Glutamatergic neuron (in vitro differentiated cells): Measurements from ENCODE around the gene EML6. TPM values are rescaled to one million over a fixed set of nuclear protein-coding genes. Genes with fewer than 3 reads are reported as not detected.

Experiments used
- DNase-seq: peaks from one replicate; pipeline ENCODE4 v3.0.0; 2022
- H3K27ac Mint-ChIP-seq: one replicate; pipeline ENCODE4 v1.8.0; 2020; ENCODE audit warnings: mild to moderate bottlenecking, mixed read lengths, inconsistent platforms; ENCODE audit not compliant: unreplicated experiment
- H3K27me3 Mint-ChIP-seq: one replicate; pipeline ENCODE4 v1.8.0; 2020; ENCODE audit warnings: mild to moderate bottlenecking, moderate library complexity, mixed read lengths, inconsistent platforms; ENCODE audit not compliant: unreplicated experiment
- H3K36me3 Mint-ChIP-seq: one replicate; pipeline ENCODE4 v1.8.0; 2020; ENCODE audit warnings: mild to moderate bottlenecking, mixed read lengths, inconsistent platforms; ENCODE audit not compliant: unreplicated experiment
- H3K4me1 Mint-ChIP-seq: one replicate; pipeline ENCODE4 v1.8.0; 2020; ENCODE audit warnings: mild to moderate bottlenecking, low read depth, mixed read lengths, inconsistent platforms; ENCODE audit not compliant: unreplicated experiment
- H3K4me3 Mint-ChIP-seq: one replicate; pipeline ENCODE4 v1.8.0; 2020; ENCODE audit warnings: mild to moderate bottlenecking, mixed read lengths, inconsistent platforms; ENCODE audit not compliant: unreplicated experiment
- H3K9me3 Mint-ChIP-seq: one replicate; pipeline ENCODE4 v1.8.0; 2020; ENCODE audit warnings: mild to moderate bottlenecking, moderate library complexity, mixed read lengths, inconsistent platforms; ENCODE audit not compliant: unreplicated experiment
- total RNA-seq: library from RNA; stranded (reverse); fragmentation: NEBNext Ultra II Directional; extraction: Animal tissue kit (Norgen Biotek cat#: 25700); gene quantifications from one replicate; pipeline ENCODE4 v1.2.1, GENCODE V29; 2021; ENCODE audit not compliant: unreplicated experiment
- TF ChIP-seq, protein P1 (sequence below): fragments of 200-600 bp; sonication (generic); IDR thresholded peaks from one replicate; pipeline ENCODE4 v1.5.0; 2021; ENCODE audit not compliant: partially characterized antibody, unreplicated experiment

Gene EML6
- total RNA-seq, 1 donor from 2014 or later, result 0.91 TPM

DNA sequence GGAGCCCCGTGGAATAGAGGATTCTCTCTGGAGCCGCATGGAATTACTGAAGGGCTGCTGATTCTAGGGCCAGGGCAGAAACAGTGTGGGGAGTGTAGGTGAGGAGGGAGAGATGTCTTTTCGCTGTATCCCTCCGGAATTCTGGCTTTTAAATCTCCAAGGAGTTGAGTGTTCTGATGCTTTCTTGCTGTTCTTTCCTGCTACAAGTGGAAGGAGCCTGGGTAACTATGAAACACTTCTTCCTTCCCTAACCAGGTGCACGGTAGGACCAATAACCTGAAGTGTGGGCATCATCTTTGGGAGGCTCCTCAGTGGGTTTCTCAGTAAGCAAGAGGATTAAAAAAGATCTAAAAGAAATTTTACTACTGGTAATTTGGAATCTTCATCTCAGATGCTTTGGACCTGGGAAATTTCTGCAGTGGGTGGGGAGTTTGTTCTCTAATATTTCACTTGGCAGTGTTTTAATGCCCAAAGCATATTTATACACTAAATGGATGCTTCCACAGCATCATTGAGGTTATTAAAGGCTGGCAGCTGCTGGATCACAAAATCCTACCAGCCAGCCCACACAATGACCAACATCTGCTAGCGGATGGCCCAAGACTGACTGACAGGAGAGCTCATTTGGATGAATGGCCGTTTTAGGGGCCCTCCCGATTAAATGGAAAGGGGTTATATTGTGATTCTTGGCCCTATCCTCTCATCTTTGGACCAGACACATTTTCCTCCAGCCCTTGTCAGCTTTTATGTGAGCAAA, 2.1 kb downstream of the EML6 start:
- DNase-seq, result no peak
- Mint-ChIP-seq H3K9me3 (peaks cover 3% of the 10 kb centered on the region), H3K4me1 (peaks cover 4% of the 10 kb centered on the region), H3K27me3 (peaks cover 16% of the 10 kb centered on the region), H3K4me3 (peak overlapping the region; percentile 94), H3K36me3 (no peaks in the 10 kb centered on the region), H3K27ac (no peak overlapping the region)
- TF ChIP-seq, protein P1, sequence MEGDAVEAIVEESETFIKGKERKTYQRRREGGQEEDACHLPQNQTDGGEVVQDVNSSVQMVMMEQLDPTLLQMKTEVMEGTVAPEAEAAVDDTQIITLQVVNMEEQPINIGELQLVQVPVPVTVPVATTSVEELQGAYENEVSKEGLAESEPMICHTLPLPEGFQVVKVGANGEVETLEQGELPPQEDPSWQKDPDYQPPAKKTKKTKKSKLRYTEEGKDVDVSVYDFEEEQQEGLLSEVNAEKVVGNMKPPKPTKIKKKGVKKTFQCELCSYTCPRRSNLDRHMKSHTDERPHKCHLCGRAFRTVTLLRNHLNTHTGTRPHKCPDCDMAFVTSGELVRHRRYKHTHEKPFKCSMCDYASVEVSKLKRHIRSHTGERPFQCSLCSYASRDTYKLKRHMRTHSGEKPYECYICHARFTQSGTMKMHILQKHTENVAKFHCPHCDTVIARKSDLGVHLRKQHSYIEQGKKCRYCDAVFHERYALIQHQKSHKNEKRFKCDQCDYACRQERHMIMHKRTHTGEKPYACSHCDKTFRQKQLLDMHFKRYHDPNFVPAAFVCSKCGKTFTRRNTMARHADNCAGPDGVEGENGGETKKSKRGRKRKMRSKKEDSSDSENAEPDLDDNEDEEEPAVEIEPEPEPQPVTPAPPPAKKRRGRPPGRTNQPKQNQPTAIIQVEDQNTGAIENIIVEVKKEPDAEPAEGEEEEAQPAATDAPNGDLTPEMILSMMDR, result no peak

- no peak for DNase-seq
- Mint-ChIP-seq H3K9me3 (peaks cover 3% of the 10 kb centered on the region), H3K4me3 (no peak overlapping the region), H3K27ac (no peak overlapping the region), H3K4me1 (peaks cover 4% of the 10 kb centered on the region), H3K27me3 (peaks cover 16% of the 10 kb centered on the region), H3K36me3 (no peaks in the 10 kb centered on the region)
- TF ChIP-seq, protein P1, result no peak
Observed at GRCh38 chr2:54726431-54726830, 3.0 kb downstream of the EML6 start.

DNA sequence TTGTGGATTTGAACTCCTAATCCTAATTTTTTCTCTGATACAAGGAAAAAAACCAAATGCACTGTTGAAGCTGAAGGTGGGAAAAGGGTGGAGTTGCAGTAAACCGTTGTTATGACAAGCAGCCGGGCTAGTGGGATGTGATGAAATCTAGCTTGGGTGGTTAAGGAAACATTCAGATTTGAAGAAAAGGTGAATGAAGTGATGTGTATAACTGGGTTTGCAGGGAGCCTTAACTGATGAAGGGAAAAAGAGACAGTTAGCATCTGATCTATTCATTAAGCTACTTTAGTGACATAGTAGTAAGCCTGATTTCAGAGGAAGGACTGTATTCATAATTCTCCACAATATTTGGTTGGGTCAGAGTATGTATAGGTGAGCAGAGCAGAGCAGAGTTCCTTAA, 3.5 kb downstream of the EML6 start:
- H3K27me3 Mint-ChIP-seq, result peaks cover 16% of the 10 kb centered on the region
- H3K4me3 Mint-ChIP-seq, result no peak overlapping the region
- no peaks in the 10 kb centered on the region for H3K36me3 Mint-ChIP-seq
- TF ChIP-seq, protein P1, result no peak
- H3K27ac Mint-ChIP-seq, result no peak overlapping the region
- DNase-seq, result no peak
- peaks cover 3% of the 10 kb centered on the region for H3K9me3 Mint-ChIP-seq
- peaks cover 4% of the 10 kb centered on the region for H3K4me1 Mint-ChIP-seq

DNA sequence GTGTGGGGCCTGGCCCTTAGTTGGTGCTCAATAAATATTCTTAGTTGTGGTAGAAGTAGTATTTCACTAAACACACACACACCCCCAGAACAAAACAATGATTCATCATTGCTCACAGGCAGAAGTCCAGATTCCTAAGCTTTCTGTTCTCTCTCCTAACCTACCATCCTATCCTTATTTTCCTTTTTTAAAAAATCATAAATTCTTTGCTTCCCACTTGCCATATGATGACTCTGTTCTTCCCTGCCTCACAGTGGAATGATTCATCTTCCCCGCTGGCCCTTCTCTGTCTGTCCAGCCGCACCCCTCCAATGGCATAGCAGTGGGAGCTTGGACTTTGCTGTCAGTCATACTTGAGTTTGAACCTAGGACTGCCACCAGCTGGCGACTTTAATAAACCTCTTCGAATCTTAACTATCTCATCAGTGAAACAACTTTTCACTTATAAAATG, 5.2 kb downstream of the EML6 start:
- H3K4me3 Mint-ChIP-seq, result no peak overlapping the region
- H3K27me3 Mint-ChIP-seq, result peaks cover 18% of the 10 kb centered on the region
- peaks cover 5% of the 10 kb centered on the region for H3K9me3 Mint-ChIP-seq
- H3K4me1 Mint-ChIP-seq, result peaks cover 4% of the 10 kb centered on the region
- peaks cover 5% of the 10 kb centered on the region for H3K36me3 Mint-ChIP-seq
- TF ChIP-seq, protein P1, result no peak
- no peak overlapping the region for H3K27ac Mint-ChIP-seq
- DNase-seq, result no peak

DNA sequence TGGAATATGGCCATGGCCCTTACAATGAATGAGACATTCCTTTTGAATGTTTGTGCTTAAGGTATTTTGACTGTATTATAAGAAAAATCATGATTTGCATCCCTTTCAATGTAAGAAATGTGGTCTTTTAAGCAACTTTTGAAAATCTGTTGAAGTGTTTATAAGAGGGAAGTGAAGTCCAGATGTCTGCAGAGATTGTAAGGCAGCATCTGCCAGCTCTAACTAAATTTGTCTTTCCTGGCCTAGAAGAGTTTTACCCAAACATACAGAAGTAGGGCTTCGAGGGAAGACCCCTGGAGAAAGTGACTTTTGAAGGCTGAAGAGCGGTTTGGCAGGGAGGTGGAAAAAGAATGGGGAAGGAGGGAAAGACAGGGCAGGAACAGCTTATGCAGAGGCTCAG, 12.2 kb downstream of the EML6 start:
- H3K27me3 Mint-ChIP-seq, result peaks cover 2% of the 10 kb centered on the region
- TF ChIP-seq, protein P1, result no peak
- peaks cover 11% of the 10 kb centered on the region for H3K36me3 Mint-ChIP-seq
- no peak overlapping the region for H3K4me3 Mint-ChIP-seq
- H3K27ac Mint-ChIP-seq, result no peak overlapping the region
- H3K4me1 Mint-ChIP-seq, result no peaks in the 10 kb centered on the region
- peaks cover 2% of the 10 kb centered on the region for H3K9me3 Mint-ChIP-seq
- DNase-seq, result no peak
